ENCODE data around the gene ETFA. TPM values are rescaled to one million over a fixed set of nuclear protein-coding genes. Genes with fewer than 3 reads are reported as not detected.

The ETFA gene
- total and polyA plus RNA-seq, 9 of the 15 experiments (the other 6 are each of a cell fraction or from before 2014, with no cell fraction given), result 130 to 543 (median 232) TPM

DNA sequence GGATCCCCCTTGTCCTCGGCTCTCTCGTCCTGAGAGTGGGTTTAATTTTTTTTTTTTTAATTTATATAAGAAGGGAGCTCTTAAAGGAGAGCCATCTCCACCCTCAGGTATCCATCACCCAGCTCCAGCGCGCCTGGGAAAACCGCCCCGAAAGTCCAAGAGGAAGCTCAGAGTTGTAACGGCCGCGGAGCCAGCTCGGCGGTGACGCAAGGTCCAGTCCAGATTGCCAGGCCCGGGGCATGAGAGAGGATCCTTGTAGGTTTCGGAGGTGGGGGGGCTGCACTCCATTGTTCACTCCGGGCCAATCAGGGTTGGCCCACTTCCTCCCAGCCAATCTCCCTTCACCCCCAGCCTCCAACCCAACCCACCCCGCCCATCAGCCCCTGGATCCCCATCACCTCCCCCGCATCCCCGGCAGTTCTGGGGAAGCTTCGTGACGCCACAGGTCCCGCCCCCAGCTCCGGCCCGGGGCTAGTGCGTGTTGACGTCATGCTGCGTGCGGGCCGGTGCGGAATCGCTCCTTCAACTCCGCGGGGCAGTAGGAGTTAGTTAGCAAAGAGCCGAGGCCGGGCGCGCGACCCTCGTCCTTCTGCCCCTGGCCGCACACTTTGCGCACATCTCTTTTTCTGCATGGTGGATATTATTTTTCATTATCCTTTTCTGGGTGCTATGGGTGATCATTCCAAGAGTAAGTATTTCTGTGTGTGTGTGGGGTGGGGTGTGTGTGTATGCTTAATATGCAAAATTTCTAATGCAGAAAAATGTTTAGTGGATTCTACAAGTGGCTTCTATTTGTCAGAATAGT is 25.2 kb upstream of the ETFA start, which contains the start of gene ISL2 (continued):
- TF ChIP-seq, protein P1, sequence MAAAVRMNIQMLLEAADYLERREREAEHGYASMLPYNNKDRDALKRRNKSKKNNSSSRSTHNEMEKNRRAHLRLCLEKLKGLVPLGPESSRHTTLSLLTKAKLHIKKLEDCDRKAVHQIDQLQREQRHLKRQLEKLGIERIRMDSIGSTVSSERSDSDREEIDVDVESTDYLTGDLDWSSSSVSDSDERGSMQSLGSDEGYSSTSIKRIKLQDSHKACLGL (CRISPR knock-in tag; IDR thresholded peaks at IDR 0.05; ENCODE audit: borderline replicate concordance, poor library complexity, severe bottlenecking), result no peak
- TF ChIP-seq RBM39 (optimal IDR thresholded peaks at IDR 0.05; ENCODE audit: low read depth, low read length) (no peak), CCAR2 (IDR thresholded peaks at IDR 0.05; ENCODE audit: low read depth, low read length) (no peak), RBM15 (IDR thresholded peaks at IDR 0.05; ENCODE audit: insufficient read depth, low read length) (no peak), ARID1B (IDR thresholded peaks at IDR 0.05) (no peak; the same call in 1 of the 2 replicates), HMG20A (CRISPR knock-in tag; conservative IDR thresholded peaks at IDR 0.05) (no peak), ZNF75A (CRISPR knock-in tag; IDR thresholded peaks at IDR 0.05) (no peak), ZNF764 (CRISPR knock-in tag; IDR thresholded peaks at IDR 0.05; ENCODE audit: low read depth) (no peak), BDP1 (IDR thresholded peaks at IDR 0.05; ENCODE audit: insufficient read depth, insufficient read length) (no peak), TAF15 (IDR thresholded peaks at IDR 0.05; ENCODE audit: low read depth, low read length) (no peak), CHAMP1 (IDR thresholded peaks at IDR 0.05) (no peak), ZNF766 (CRISPR knock-in tag; conservative IDR thresholded peaks at IDR 0.05) (0 out of 2 replicates have a peak, but pooled peaks have one; percentile 38), CEBPG (CRISPR knock-in tag; IDR thresholded peaks at IDR 0.05) (peak; percentile 98), CEBPG (tag; conservative IDR thresholded peaks at IDR 0.05 in 1 of 2, IDR thresholded peaks at IDR 0.05 in 1 of 2) (peak; percentile 94 to 97), POLR3G (IDR thresholded peaks at IDR 0.05; ENCODE audit: extremely low read depth, insufficient read length, insufficient replicate concordance) (no peak), EGR1 (conservative IDR thresholded peaks at IDR 0.05) (peak; percentile 94), POLR3A (IDR thresholded peaks at IDR 0.05; ENCODE audit: borderline replicate concordance, extremely low read depth, insufficient read depth, insufficient read length) (no peak), CBFA2T2 (conservative IDR thresholded peaks at IDR 0.05) (no peak), MTF1 (CRISPR knock-in tag; IDR thresholded peaks at IDR 0.05; ENCODE audit: borderline replicate concordance) (no peak), PHF21A (IDR thresholded peaks at IDR 0.05; ENCODE audit: borderline replicate concordance, low read depth) (peak; percentile 95), NR4A1 (CRISPR knock-in tag; IDR thresholded peaks at IDR 0.05) (no peak), NR4A1 (tag; IDR thresholded peaks at IDR 0.05) (no peak), PHF20 (IDR thresholded peaks at IDR 0.05; ENCODE audit: partially characterized antibody) (no peak), ZC3H4 (CRISPR knock-in tag; IDR thresholded peaks at IDR 0.05; ENCODE audit: borderline replicate concordance) (no peak), NR2F6 (CRISPR knock-in tag; IDR thresholded peaks at IDR 0.05) (no peak), ZNF12 (CRISPR knock-in tag; IDR thresholded peaks at IDR 0.05) (no peak), ETS2 (tag; IDR thresholded peaks at IDR 0.05; ENCODE audit: borderline replicate concordance, poor library complexity, severe bottlenecking) (no peak), TCFL5 (CRISPR knock-in tag; conservative IDR thresholded peaks at IDR 0.05) (no peak)
